Transverse colon (tissue), 4 donors: ENCODE results near the gene NHLH2. TPM values are rescaled to one million over a fixed set of nuclear protein-coding genes. Genes with fewer than 3 reads are reported as not detected.

Source experiments
- DNase-seq: peaks from one replicate; pipeline ENCODE4 v3.0.0-alpha.2; 2019
- H3K27ac ChIP-seq, 4 donors: fragments of 200-600 bp; sonication (generic); 2 replicates each; pipeline ENCODE4 v1.5.1; 2016 to 2018; ENCODE audit warnings: inconsistent platforms in 4 of 4
- H3K27me3 ChIP-seq: fragments of 200-600 bp; sonication (generic); 2 replicates; pipeline ENCODE4 v1.5.1; 2017; ENCODE audit warnings: inconsistent platforms
- H3K36me3 ChIP-seq, 4 donors: fragments of 200-600 bp; sonication (generic); 2 replicates each; pipeline ENCODE4 v1.5.1; 2017 to 2019; ENCODE audit warnings: inconsistent platforms in 4 of 4
- H3K4me1 ChIP-seq, 4 donors: fragments of 200-600 bp; sonication (generic); 2 replicates each; pipeline ENCODE4 v1.5.1; 2017 to 2020; ENCODE audit warnings: inconsistent platforms in 4 of 4
- H3K4me3 ChIP-seq, 4 donors: fragments of 200-600 bp; sonication (generic); 1 replicate in 1 of 4; 2 replicates in 3 of 4; pipeline versions ENCODE4 v1.5.1 to v1.6.1; 2017 to 2019; ENCODE audit warnings: inconsistent platforms in 4 of 4
- H3K9me3 ChIP-seq, 2 donors: fragments of 200-600 bp; sonication (generic); 2 replicates each; pipeline ENCODE4 v1.5.1; 2017 to 2019; ENCODE audit warnings: inconsistent platforms in 2 of 2
- CTCF ChIP-seq, 5 experiments: fragments of 200-600 bp in 3 of 5; fragments of 450-650 bp in 2 of 5; sonication (generic) in 3 of 5; IDR thresholded peaks; 1 replicate in 2 of 5; 2 replicates in 3 of 5; pipeline ENCODE4 v1.5.1; 2016 to 2017; ENCODE audit warnings: antibody characterized with exemption in 5 of 5, inconsistent platforms in 3 of 5, mild to moderate bottlenecking in 2 of 5, moderate library complexity in 1 of 5
- EP300 ChIP-seq: sonication (generic); formaldehyde crosslinking; IDR thresholded peaks from one replicate; pipeline ENCODE4 v1.6.1; 2017; ENCODE audit warnings: antibody characterized with exemption, low read depth
- POLR2A ChIP-seq: fragments of 450-650 bp; IDR thresholded peaks from one replicate; pipeline ENCODE4 v1.6.1; 2016; ENCODE audit warnings: antibody characterized with exemption, mild to moderate bottlenecking, moderate library complexity
- POLR2AphosphoS5 ChIP-seq, 3 donors: sonication (generic); formaldehyde crosslinking; IDR thresholded peaks; one replicate each; pipeline ENCODE4 v1.6.1; 2016; ENCODE audit warnings: antibody characterized with exemption in 3 of 3
- WGBS, 2 donors: methylation state at CpG; one replicate each; pipeline ENCODE4 v1.1.5; 2018; ENCODE audit warnings: low coverage in 1 of 2; 5-methylcytosine and 5-hydroxymethylcytosine counted together
- in situ Hi-C, 4 donors: fragments of 200-750 bp; cut with MboI; loops; one replicate each; pipeline versions ENCODE4 v1.15.0 to v1.15.1; 2017; ENCODE audit warnings: low sequenced_read_pairs in 3 of 4, low pct_ligation_motif_present in 1 of 4, low pct_unique_long_range_greater_than_20kb in 1 of 4
- intact Hi-C: fragments of 100-400 bp; cut with DNase I; formaldehyde crosslinking; loops from one replicate; pipeline ENCODE4 v1.15.1; 2023; ENCODE audit warnings: low total_unique reads
- total RNA-seq, 4 donors: library from RNA; depleted of rRNA; stranded (reverse); fragments of >200 nt; gene quantifications; one replicate each; pipeline ENCODE4 v1.1.0, GENCODE V29; 2016

NHLH2 gene
- total RNA-seq, 4 donors from 2014 or later: not detected

- WGBS, 2 donors: 84% methylated on average over 4 of the region's 4 CpGs; no CpG with 5 or more reads in 1 of the 2 donors
- in situ Hi-C loops: no loop called here
Observed at GRCh38 chr1:115874497-115874896, 33.6 kb upstream of the NHLH2 start.

GRCh38 chr1:115873184-115873583 lies 32.3 kb upstream of the NHLH2 start:
- TF ChIP-seq CTCF (IDR thresholded peaks at IDR 0.05): no peak
- no peak for TF ChIP-seq POLR2A
- TF ChIP-seq POLR2AphosphoS5 (IDR thresholded peaks at IDR 0.05): no peak
- TF ChIP-seq EP300: no peak
- Histone ChIP-seq H3K36me3 (no peaks in the 10 kb centered on the region), H3K4me3 (no peak overlapping the region), H3K27ac (no peak overlapping the region), H3K4me1 (no peaks in the 10 kb centered on the region), H3K9me3 (no peaks in the 10 kb centered on the region), H3K27me3 (peaks cover 15% of the 10 kb centered on the region)
- WGBS, 2 donors: 51 to 57% methylated on average over 2 of the region's 2 CpGs
- DNase-seq: no peak
- in situ Hi-C loops (no loop called here), intact Hi-C loops (no loop called here)

More at GRCh38 chr1:115874497-115874896, 33.6 kb upstream of the NHLH2 start:
- intact Hi-C loops: no loop called here
- DNase-seq: no peak
- Histone ChIP-seq H3K4me3 (no peak overlapping the region), H3K27me3 (peaks cover 15% of the 10 kb centered on the region), H3K36me3 (no peaks in the 10 kb centered on the region), H3K9me3 (no peaks in the 10 kb centered on the region), H3K27ac (no peak overlapping the region), H3K4me1 (no peaks in the 10 kb centered on the region)
- TF ChIP-seq EP300: no peak
- TF ChIP-seq POLR2A: no peak
- TF ChIP-seq POLR2AphosphoS5 (IDR thresholded peaks at IDR 0.05): no peak
- no peak for TF ChIP-seq CTCF (IDR thresholded peaks at IDR 0.05)

GRCh38 chr1:115869064-115869463 lies 28.1 kb upstream of the NHLH2 start:
- H3K27me3 ChIP-seq: peaks cover 15% of the 10 kb centered on the region
- H3K4me1 ChIP-seq: no peaks in the 10 kb centered on the region
- H3K9me3 ChIP-seq: no peaks in the 10 kb centered on the region
- no peak overlapping the region for H3K4me3 ChIP-seq
- no peaks in the 10 kb centered on the region for H3K36me3 ChIP-seq
- TF ChIP-seq POLR2AphosphoS5 (IDR thresholded peaks at IDR 0.05) (no peak), POLR2A (no peak), CTCF (IDR thresholded peaks at IDR 0.05) (no peak), EP300 (no peak)
- WGBS, 2 donors: 63 to 69% methylated on average over 5 of the region's 5 CpGs
- no peak overlapping the region for H3K27ac ChIP-seq
- in situ Hi-C loops: no loop called here
- intact Hi-C loops: no loop called here
- no peak for DNase-seq

DNA sequence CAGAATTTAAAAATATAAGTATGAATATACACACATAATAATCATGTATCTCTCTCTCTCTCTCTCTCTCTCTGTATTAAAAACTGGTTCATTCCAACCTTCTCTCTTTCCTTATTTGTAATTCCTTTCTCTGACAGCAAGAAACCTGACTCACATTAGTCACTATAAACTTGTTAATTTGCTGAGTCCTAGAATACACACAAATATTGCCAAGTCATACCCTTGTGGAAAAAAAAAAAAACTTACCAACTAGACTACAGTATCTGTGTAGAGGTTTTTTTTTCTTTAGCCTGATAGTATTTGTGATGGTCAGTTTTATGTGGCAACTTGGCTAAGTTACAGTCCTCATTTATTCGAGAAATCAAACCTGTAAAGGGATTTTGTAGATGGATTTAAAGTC lies 26.3 kb upstream of the NHLH2 start:
- in situ Hi-C loops: no loop called here

More for the DNA sequence above, 26.3 kb upstream of the NHLH2 start:
- Histone ChIP-seq H3K4me1 (no peaks in the 10 kb centered on the region), H3K36me3 (no peaks in the 10 kb centered on the region), H3K27me3 (peaks cover 11% of the 10 kb centered on the region), H3K9me3 (no peaks in the 10 kb centered on the region), H3K4me3 (no peak overlapping the region), H3K27ac (no peak overlapping the region)
- TF ChIP-seq EP300 (no peak), POLR2AphosphoS5 (IDR thresholded peaks at IDR 0.05) (no peak), CTCF (IDR thresholded peaks at IDR 0.05) (no peak), POLR2A (no peak)
- no peak for DNase-seq
- 62 to 71% methylated on average over 1 of the region's 1 CpG for WGBS, 2 donors
- intact Hi-C loops: no loop called here
